Activated CD8-positive, alpha-beta T cell treated with anti-CD3 and anti-CD28 coated beads for 36 hours (primary cell): ENCODE data around the gene RMP24.

Experiments
- ATAC-seq: fragments of 200-7000 bp; cut with Tn5 transposase; one replicate; pipeline ENCODE4 v1.10.0; 2021; ENCODE audit warnings: mild to moderate bottlenecking, moderate library complexity
- CTCF ChIA-PET: fragments of 350-600 bp; sonication (Branson Sonifier 250); formaldehyde crosslinking; loops from one replicate; lab custom pipeline; 2021; ENCODE audit warnings: antibody characterized with exemption; lab: Charles Lee
- POLR2A ChIA-PET: fragments of 350-600 bp; sonication (Branson Sonifier 250); formaldehyde crosslinking; loops from one replicate; lab custom pipeline; 2021; ENCODE audit warnings: antibody characterized with exemption; lab: Charles Lee
- DNase-seq: peaks from one replicate; pipeline ENCODE4 v3.0.0-alpha.2; 2020
- H3K27ac Mint-ChIP-seq: one replicate; pipeline ENCODE4 v1.8.0; 2021; ENCODE audit warnings: mild to moderate bottlenecking, mixed read lengths
- H3K27me3 Mint-ChIP-seq: one replicate; pipeline ENCODE4 v1.8.0; 2021; ENCODE audit warnings: mixed read lengths
- H3K36me3 Mint-ChIP-seq: one replicate; pipeline ENCODE4 v1.8.0; 2021; ENCODE audit warnings: low read depth, mixed read lengths
- H3K4me1 Mint-ChIP-seq: one replicate; pipeline ENCODE4 v1.8.0; 2021; ENCODE audit warnings: low read depth, mixed read lengths
- H3K4me3 Mint-ChIP-seq: one replicate; pipeline ENCODE4 v1.8.0; 2021; ENCODE audit warnings: mild to moderate bottlenecking, moderate library complexity, mixed read lengths
- H3K9me3 Mint-ChIP-seq: one replicate; pipeline ENCODE4 v1.8.0; 2021; ENCODE audit warnings: mixed read lengths
- CTCF ChIP-seq: fragments of 200-600 bp; IDR thresholded peaks from one replicate; pipeline ENCODE4 v1.8.0; 2022; ENCODE audit warnings: antibody characterized with exemption, mild to moderate bottlenecking
- intact Hi-C: fragments of 100-400 bp; cut with micrococcal nuclease; formaldehyde crosslinking; loops from one replicate; pipeline ENCODE4 v1.10.0; 2022

Gene RMP24

GRCh38 chr18:35993013-35993412 lies 20.5 kb downstream of the RMP24 start:
- ChIA-PET CTCF (interaction anchor here (1.6 kb wide), 1 partner anchor 9 kb away, joined by 5 read pairs; no protein-coding TSS in a partner anchor), POLR2A (interaction anchor here (1.5 kb wide), 1 partner anchor 11 kb away, joined by 4 read pairs; no protein-coding TSS in a partner anchor)
- no peaks in the 10 kb centered on the region for H3K4me1 Mint-ChIP-seq
- no peak for DNase-seq
- no peak for TF ChIP-seq CTCF
- no peaks in the 10 kb centered on the region for H3K36me3 Mint-ChIP-seq
- H3K27ac Mint-ChIP-seq, result no peak overlapping the region
- no peak overlapping the region for H3K4me3 Mint-ChIP-seq
- intact Hi-C loops, result no loop called here
- H3K9me3 Mint-ChIP-seq, result no peaks in the 10 kb centered on the region
- H3K27me3 Mint-ChIP-seq, result no peaks in the 10 kb centered on the region
- ATAC-seq, result no peak

GRCh38 chr18:35998967-35999366 lies 26.5 kb downstream of the RMP24 start:
- no peaks in the 10 kb centered on the region for H3K4me1 Mint-ChIP-seq
- no peak for ATAC-seq
- no peak for DNase-seq
- H3K4me3 Mint-ChIP-seq, result no peak overlapping the region
- intact Hi-C loops, result no loop called here
- H3K27me3 Mint-ChIP-seq, result no peaks in the 10 kb centered on the region
- peak; percentile 28 for TF ChIP-seq CTCF
- H3K27ac Mint-ChIP-seq, result no peak overlapping the region
- H3K9me3 Mint-ChIP-seq, result no peaks in the 10 kb centered on the region
- ChIA-PET CTCF (interaction anchor here (2.2 kb wide), 1 partner anchor 19 kb away, joined by 9 read pairs; no protein-coding TSS in a partner anchor), POLR2A (no interaction called here)
- no peaks in the 10 kb centered on the region for H3K36me3 Mint-ChIP-seq

GRCh38 chr18:35999925-36000324 lies 27.4 kb downstream of the RMP24 start:
- Mint-ChIP-seq H3K36me3 (no peaks in the 10 kb centered on the region), H3K4me3 (no peak overlapping the region), H3K27me3 (no peaks in the 10 kb centered on the region), H3K4me1 (no peaks in the 10 kb centered on the region), H3K9me3 (no peaks in the 10 kb centered on the region), H3K27ac (no peak overlapping the region)
- intact Hi-C loops, result no loop called here
- no peak for TF ChIP-seq CTCF
- POLR2A ChIA-PET, result no interaction called here
- DNase-seq (no peak), ATAC-seq (no peak)
- CTCF ChIA-PET, result interaction anchor here (2.2 kb wide), 1 partner anchor 18 kb away, joined by 9 read pairs; no protein-coding TSS in a partner anchor

GRCh38 chr18:36006997-36007396 lies 34.5 kb downstream of the RMP24 start:
- no peak for TF ChIP-seq CTCF
- Mint-ChIP-seq H3K9me3 (no peaks in the 10 kb centered on the region), H3K27ac (no peak overlapping the region), H3K27me3 (no peaks in the 10 kb centered on the region), H3K4me3 (no peak overlapping the region), H3K36me3 (no peaks in the 10 kb centered on the region), H3K4me1 (no peaks in the 10 kb centered on the region)
- no peak for DNase-seq
- POLR2A ChIA-PET, result no interaction called here
- CTCF ChIA-PET, result interaction anchor here (0.6 to 1.7 kb wide), 2 partner anchors 10 to 289 kb away, joined by 3 to 5 read pairs; no protein-coding TSS in a partner anchor
- no peak for ATAC-seq
- intact Hi-C loops, result no loop called here

GRCh38 chr18:36009214-36009613 lies 36.7 kb downstream of the RMP24 start:
- ATAC-seq, result no peak
- CTCF ChIA-PET, result interaction anchor here (1.2 kb wide), 1 partner anchor 9 kb away, joined by 4 read pairs; no protein-coding TSS in a partner anchor

More at GRCh38 chr18:36009214-36009613, 36.7 kb downstream of the RMP24 start:
- POLR2A ChIA-PET, result no interaction called here
- Mint-ChIP-seq H3K4me3 (no peak overlapping the region), H3K36me3 (no peaks in the 10 kb centered on the region), H3K4me1 (no peaks in the 10 kb centered on the region), H3K27ac (no peak overlapping the region), H3K27me3 (no peaks in the 10 kb centered on the region), H3K9me3 (no peaks in the 10 kb centered on the region)
- no peak for TF ChIP-seq CTCF
- no peak for DNase-seq
- intact Hi-C loops, result no loop called here
